Measurements from ENCODE around the gene GHRL. TPM values are rescaled to one million over a fixed set of nuclear protein-coding genes. Genes with fewer than 3 reads are reported as not detected.

The GHRL gene
- total RNA-seq, 1 experiment from 2014 or later: not detected

GRCh38 chr3:10283638-10284037 is 9.1 kb downstream of the GHRL start (continued):
- TF ChIP-seq MAX (IDR thresholded peaks at IDR 0.05) (no peak), RAD21 (IDR thresholded peaks at IDR 0.05; ENCODE audit: low read depth) (no peak), EZH2 (IDR thresholded peaks at IDR 0.05) (no peak), POLR2A (IDR thresholded peaks at IDR 0.05; ENCODE audit: borderline replicate concordance, extremely low read depth, insufficient read depth, insufficient read length) (no peak), CBX3 (IDR thresholded peaks at IDR 0.05; ENCODE audit: low read depth) (no peak), ZNF274 (IDR thresholded peaks at IDR 0.05; ENCODE audit: low read depth, low read length) (no peak), CEBPB (IDR thresholded peaks at IDR 0.05; ENCODE audit: low read depth) (no peak), TCF7L2 (IDR thresholded peaks at IDR 0.05; ENCODE audit: borderline replicate concordance, extremely low read depth, insufficient read depth, insufficient read length) (no peak), EGR1 (IDR thresholded peaks at IDR 0.05; ENCODE audit: low read depth) (no peak), SRF (IDR thresholded peaks at IDR 0.05; ENCODE audit: low read depth) (no peak), EZH2phosphoT487 (IDR thresholded peaks at IDR 0.05; ENCODE audit: borderline replicate concordance) (no peak), JUND (IDR thresholded peaks at IDR 0.05) (no peak), SP1 (IDR thresholded peaks at IDR 0.05; ENCODE audit: low read depth) (no peak)

GRCh38 chr3:10281951-10282350 is 10.8 kb downstream of the GHRL start:
- no peak overlapping the region for H3K27ac ChIP-seq (ENCODE audit: low read depth, low read length)
- CTCF ChIA-PET: no interaction called here
- no TSS peak for BruUV-seq (replicated peaks)

More at GRCh38 chr3:10281951-10282350, 10.8 kb downstream of the GHRL start:
- Histone ChIP-seq H3K27me3 (ENCODE audit: insufficient read depth, low read length) (no peaks in the 10 kb centered on the region), H4K20me1 (ENCODE audit: insufficient read depth) (0 out of 2 replicates have a peak, but pooled peaks cover 4% of the 10 kb centered on the region), H3K4me2 (ENCODE audit: low read length) (no peak overlapping the region), H3K79me2 (ENCODE audit: insufficient read depth, low read length) (peaks cover 8% of the 10 kb centered on the region), H2AFZ (ENCODE audit: low read depth, low read length, poor library complexity, severe bottlenecking) (no peak overlapping the region), H3K4me1 (ENCODE audit: control insufficient read depth in 1 of 2, insufficient read depth in 2 of 2, low read length in 2 of 2) (peaks cover 0 to 5% of the 10 kb centered on the region in 2 experiments; a peak in 2 of 4 replicates), H3K9me2 (ENCODE audit: insufficient read depth) (no peaks in the 10 kb centered on the region), H3K9ac (ENCODE audit: low read length) (no peak overlapping the region), H3K36me3 (ENCODE audit: control insufficient read depth in 1 of 2, insufficient read depth in 2 of 2, low read length in 2 of 2) (peaks cover 6 to 31% of the 10 kb centered on the region in 2 experiments; a peak in 3 of 4 replicates), H3K9me3 (ENCODE audit: control insufficient read depth in 1 of 2, insufficient read depth in 1 of 2, low read depth in 1 of 2, low read length in 2 of 2) (no peaks in the 10 kb centered on the region), H3K4me3 (replicated peaks in 1 of 2; ENCODE audit: low read depth in 1 of 2, low read length in 2 of 2) (no peak overlapping the region)
- ChIA-PET POLR2A (no interaction called here), RAD21 (ENCODE audit: low non-redundant PET in 1 of 2, low total read pairs in 2 of 2, uncharacterized antibody in 2 of 2, unreplicated experiment in 2 of 2) (no interaction called here)
- intact Hi-C loops (cut with micrococcal nuclease): no loop called here
- DNase-seq (ENCODE audit: low read depth, low spot score) (no peak), ATAC-seq (no peak)
- no peak for TF ChIP-seq REST (IDR thresholded peaks at IDR 0.05; ENCODE audit: low read depth)
- TF ChIP-seq SP1 (IDR thresholded peaks at IDR 0.05; ENCODE audit: low read depth): no peak
- TF ChIP-seq POLR2A (IDR thresholded peaks at IDR 0.05; ENCODE audit: borderline replicate concordance, extremely low read depth, insufficient read depth, insufficient read length): no peak

Data from HCT116 (cell line).